HepG2 (cell line): ENCODE results near the gene ADARB1.

Source experiments
- BRCA1 ChIP-seq: sonication (generic); formaldehyde crosslinking; IDR thresholded peaks from 2 replicates; pipeline ENCODE4 v1.4.0; 2020; ENCODE audit warnings: missing genetic modification reagents
- CTCF ChIP-seq: sonication (generic); formaldehyde crosslinking; IDR thresholded peaks from 2 replicates; pipeline ENCODE4 v1.5.0; 2020; ENCODE audit warnings: mild to moderate bottlenecking, missing genetic modification reagents, moderate library complexity
- FOXK2 ChIP-seq: fragments of 450-650 bp; IDR thresholded peaks from 2 replicates; pipeline ENCODE4 v1.6.1; 2016
- IRX3 ChIP-seq: sonication (generic); formaldehyde crosslinking; IDR thresholded peaks from 2 replicates; pipeline ENCODE4 v1.8.1; 2023; ENCODE audit warnings: mild to moderate bottlenecking, low read depth, missing genetic modification reagents, borderline replicate concordance
- ZBTB21 ChIP-seq: sonication (generic); formaldehyde crosslinking; IDR thresholded peaks from 2 replicates; pipeline ENCODE4 v1.4.0; 2020; ENCODE audit warnings: missing genetic modification reagents
- ZBTB42 ChIP-seq: sonication (generic); formaldehyde crosslinking; IDR thresholded peaks from 2 replicates; pipeline ENCODE4 v1.5.0; 2020; ENCODE audit warnings: mild to moderate bottlenecking, missing genetic modification reagents
- ZNF792 ChIP-seq: IDR thresholded peaks from 2 replicates; pipeline ENCODE4 v1.6.1; 2016

- TF ChIP-seq IRX3 (CRISPR knock-in tag): no peak
- no peak for TF ChIP-seq BRCA1 (CRISPR knock-in tag)
- no peak for TF ChIP-seq ZNF792 (CRISPR knock-in tag)
- TF ChIP-seq ZBTB42 (CRISPR knock-in tag): no peak
- TF ChIP-seq CTCF (CRISPR knock-in tag): no peak
- TF ChIP-seq ZBTB21 (CRISPR knock-in tag): no peak
- no peak for TF ChIP-seq FOXK2
Measured at GRCh38 chr21:45146801-45147200, 72.4 kb downstream of the ADARB1 start.
